HG03575 (cell line): Measurements from ENCODE around the gene MTFMT.
"Not testable (repeated sequence)": the region's sequence is repeated elsewhere in the genome, so short reads cannot be mapped to it uniquely, and the experiment has no call there.

Experiments used
- ATAC-seq: cut with Tn5 transposase; IDR thresholded peaks from one replicate; pipeline ENCODE4 v1.9.1; 2021; ENCODE audit not compliant: unreplicated experiment, insufficient number of reproducible peaks, low FRiP score; ENCODE audit errors: extremely low read depth

The MTFMT gene

GRCh38 chr15:65042776-65043327 is 13.4 kb upstream of the MTFMT start:
- no peak for ATAC-seq

- no peak for ATAC-seq
These were observed 12.3 kb upstream of the MTFMT start for GRCh38 chr15:65041787-65042186.

- no peak for ATAC-seq
These were observed 11.0 kb upstream of the MTFMT start for GRCh38 chr15:65040461-65040860.

- no peak for ATAC-seq
These were observed 9.4 kb upstream of the MTFMT start for GRCh38 chr15:65038836-65039235.

DNA sequence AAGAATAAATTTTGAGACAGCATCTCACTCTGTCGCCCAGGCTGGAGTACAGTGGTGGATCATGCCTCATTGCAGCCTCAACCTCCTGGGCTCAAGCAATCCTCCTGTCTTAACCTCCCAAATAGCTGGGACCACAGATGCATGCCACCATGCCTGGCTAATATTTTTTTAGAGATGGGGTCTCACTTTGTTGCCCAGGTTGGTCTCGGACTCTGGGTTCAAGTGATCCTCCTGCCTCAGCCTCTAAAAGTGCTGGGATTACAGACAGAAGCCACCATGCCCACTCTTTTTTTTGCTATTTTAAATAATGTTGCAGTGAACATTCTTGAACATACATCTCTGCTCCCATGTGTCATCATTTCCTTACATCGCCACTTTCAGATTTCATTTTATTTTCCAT is 9.0 kb upstream of the MTFMT start:
- no peak for ATAC-seq

DNA sequence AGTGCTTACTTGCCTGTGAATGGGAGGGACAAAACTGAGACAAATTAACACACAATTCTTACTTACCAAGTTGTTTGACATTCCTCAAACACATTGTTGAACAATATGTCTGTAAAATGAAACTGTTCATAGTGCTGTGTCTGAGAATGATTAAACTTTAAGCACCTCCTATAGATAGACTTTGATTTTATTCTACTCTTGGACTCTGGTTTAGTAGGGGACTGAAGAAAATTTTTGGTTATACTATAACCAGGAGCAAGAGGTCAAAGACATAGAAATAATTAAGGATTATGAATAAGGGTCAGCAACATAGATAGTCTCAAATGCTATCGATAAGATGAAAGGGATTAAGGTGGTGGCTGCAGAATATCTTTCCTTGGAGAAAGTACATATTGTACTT is 7.9 kb upstream of the MTFMT start:
- ATAC-seq = no peak

DNA sequence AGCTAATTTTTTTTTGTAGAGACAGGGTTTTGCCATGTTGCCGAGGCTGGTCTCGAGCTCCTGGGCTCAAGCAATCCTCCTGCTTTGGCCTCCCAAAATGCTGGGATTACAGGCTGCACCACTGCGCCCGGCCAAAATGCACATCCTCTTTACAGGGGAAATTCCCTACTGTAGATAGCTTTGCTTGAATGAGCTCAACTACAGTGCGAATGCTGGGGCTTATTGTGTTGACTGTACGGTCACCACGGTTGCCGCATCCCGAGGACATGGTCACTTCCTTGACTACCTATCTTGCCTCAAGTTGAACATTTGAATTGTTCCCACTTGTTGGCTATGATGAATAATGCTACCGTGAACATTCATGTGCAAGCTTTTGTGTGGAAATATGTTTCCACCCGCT is 5.3 kb upstream of the MTFMT start:
- no peak for ATAC-seq

GRCh38 chr15:65033659-65034269 is 4.3 kb upstream of the MTFMT start:
- no peak for ATAC-seq

DNA sequence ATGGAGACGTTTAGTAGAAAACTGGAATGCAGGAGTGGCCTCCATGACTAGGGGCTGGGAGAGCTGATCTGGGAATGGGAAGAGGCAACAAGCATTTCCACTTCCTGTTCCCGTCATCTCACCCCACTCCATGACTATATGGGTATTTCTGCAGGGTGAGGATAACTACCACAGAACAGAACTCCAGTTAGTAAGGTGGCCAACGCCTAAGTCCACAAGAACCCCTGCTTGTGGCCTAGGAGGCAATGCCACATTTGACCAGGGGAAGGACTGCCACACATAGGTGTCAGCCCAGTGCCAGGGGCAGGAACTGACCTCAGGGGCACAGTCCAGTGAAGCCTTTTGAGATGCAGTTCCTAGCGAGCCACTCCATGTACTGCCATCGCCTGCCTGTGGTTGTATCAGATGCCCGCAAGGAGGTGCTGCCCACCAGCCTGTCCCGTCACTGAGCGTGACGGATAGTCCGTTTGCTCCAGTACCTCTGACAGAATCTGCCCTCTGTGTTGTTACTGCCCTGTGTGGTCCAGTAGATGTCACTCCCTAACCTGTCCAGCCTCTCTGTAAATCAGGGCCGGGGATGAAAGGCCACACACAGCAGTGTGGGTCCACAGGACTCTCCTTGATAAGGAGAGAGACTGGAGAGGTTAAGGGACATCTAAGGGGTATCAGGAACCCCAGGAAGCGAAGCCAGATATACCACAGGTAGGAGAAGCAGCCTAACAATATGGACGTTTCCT is 3.5 kb upstream of the MTFMT start:
- ATAC-seq = no peak

DNA sequence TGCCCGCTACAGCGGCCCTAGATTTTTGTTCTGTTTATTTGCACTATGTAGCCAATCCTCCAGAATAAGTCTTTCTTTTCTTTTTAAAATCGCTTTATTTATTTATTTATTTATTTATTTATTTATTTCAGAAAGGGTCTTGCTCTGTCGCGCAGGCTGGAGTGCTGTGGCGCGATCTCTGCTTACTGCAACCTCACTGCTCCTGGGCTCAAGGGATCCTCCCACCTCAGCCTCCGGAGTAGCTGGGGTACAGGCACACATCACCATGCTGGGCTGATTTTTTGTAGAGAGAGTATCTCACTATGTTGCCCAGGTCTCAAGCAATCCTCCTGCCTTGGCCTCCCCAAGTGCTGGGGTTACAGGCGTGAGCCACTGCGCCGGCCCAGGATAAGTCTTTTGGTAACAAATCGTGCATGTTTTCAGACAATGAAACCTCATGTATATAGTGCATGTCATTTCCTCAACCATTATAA is 333 bp upstream of the MTFMT start:
- ATAC-seq = no peak

DNA sequence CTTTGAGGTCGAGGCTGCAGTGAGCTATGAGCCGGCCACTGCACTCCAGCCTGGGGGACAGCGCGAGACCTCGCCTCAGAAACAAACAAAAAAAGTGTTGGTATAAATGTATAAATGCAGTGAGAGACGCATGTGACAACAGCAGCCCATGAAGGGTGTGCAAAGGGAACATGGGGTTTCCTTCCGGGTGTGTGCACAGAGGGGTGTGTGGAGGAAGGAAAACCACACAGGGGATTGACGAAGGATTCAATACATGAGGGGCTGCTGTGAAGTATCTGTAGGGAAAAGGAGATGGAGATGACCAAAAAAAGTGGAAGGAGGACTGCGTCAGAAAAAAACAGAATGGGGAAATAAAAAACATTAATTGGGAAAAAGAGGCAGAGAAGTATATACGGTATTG is 1.1 kb downstream of the MTFMT start:
- ATAC-seq = no peak

DNA sequence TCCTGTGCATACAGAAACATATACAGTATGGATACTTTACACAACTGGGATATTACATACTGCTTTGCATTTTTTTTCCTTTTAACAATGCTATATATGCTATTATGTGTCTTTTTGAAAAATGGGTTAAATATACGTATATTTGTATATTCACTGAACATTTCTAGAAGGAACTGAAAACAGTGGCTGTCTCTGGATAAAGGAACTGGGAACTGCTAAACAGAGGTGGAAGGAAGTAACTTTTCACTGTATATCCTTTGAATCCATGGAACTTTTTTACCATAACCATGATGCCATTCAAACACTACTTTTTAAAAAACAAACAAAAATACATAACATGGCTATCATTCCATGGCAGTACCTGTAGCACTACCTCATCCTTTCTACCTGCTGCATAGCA is 1.8 kb downstream of the MTFMT start:
- ATAC-seq = no peak

GRCh38 chr15:65026756-65027155 is 2.7 kb downstream of the MTFMT start:
- ATAC-seq = no peak

DNA sequence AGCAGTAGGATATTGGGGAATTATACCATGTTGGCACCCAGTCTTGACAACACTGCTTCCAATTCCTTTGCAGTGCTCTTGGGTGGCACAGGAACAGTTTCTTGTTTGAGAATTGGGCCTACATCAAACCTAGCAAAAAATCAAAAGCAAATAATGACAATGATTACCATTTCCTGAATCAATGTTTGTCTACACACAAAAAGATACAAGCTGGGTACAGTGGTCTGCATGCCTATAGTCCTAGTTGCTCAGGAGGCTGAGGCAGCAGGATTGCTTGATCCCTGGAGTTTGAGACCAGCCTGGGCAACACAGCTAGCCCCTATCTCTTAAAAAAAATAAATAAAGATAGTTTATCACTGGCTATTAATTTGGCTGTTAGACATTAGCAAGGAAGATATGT is 8.0 kb downstream of the MTFMT start:
- ATAC-seq = no peak

DNA sequence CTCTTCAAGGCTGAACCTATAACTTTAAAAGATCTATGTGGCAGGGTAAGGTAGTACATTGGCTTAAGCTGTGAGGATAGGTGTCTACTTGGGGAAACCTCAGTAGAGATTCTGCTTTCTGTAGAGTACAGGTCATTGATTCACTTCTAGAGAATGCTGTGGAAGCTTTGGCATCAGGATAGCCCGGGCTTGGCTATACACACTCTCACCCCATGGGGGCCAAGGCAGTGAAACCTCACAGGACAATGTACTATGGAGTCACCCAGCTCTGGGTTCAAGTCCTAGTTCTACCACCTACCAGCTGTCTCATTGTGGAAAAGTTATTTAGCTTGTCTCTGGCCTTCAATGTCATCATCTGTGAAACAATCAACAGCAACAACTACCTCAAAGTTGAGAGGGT is 9.0 kb downstream of the MTFMT start:
- ATAC-seq = no peak

- not testable (repeated sequence) for ATAC-seq
These were observed 18.2 kb downstream of the MTFMT start for GRCh38 chr15:65011198-65011597.

- no peak for ATAC-seq
These were observed 20.5 kb downstream of the MTFMT start for GRCh38 chr15:65008983-65009382.

DNA sequence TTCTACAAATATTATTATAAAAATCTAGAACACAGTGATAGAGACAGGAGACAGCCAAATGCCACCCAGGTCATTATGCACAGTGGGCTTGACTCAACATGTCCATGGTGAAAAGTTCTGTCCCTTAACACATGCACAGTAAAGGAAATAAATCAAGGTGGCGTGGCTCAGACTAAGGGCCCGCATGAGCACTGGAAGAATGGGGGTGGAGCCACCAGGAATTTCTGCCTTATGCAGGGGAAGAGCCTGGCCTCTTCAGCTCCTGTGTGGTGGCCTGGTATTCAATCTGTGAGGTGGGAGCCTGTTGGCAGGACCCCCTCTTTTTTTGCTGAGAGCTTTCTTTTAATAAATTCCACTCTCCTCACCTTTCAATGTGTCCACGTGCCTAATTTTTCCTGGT is 22.6 kb downstream of the MTFMT start:
- no peak for ATAC-seq

GRCh38 chr15:65004993-65005392 is 24.4 kb downstream of the MTFMT start:
- no peak for ATAC-seq

- ATAC-seq = no peak
These were observed 31.6 kb downstream of the MTFMT start for GRCh38 chr15:64997745-64998375.
